ENCODE results near the gene SELPLG.

The SELPLG gene

DNA sequence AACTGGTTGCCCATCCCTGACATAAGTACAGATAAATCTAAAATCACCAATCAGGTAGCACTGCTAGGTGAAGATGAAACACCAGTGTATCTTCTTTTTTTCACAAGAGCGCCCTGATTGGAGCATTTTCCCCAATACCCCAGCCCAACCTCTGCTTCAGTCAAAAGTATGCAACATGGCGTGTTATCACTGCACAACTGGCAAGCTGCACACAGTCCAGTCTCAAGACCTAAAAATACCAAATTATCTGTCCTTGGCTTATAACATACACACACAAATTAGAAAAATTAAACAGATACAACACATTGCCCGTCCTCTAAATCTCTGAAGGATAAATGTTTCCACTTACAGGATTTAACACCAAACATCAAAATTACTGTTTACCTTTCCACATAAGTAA, 20.2 kb upstream of the SELPLG start:
- H3K4me3 ChIP-seq (ENCODE audit: low read depth, low read length): no peak overlapping the region
- TF ChIP-seq, protein P1, sequence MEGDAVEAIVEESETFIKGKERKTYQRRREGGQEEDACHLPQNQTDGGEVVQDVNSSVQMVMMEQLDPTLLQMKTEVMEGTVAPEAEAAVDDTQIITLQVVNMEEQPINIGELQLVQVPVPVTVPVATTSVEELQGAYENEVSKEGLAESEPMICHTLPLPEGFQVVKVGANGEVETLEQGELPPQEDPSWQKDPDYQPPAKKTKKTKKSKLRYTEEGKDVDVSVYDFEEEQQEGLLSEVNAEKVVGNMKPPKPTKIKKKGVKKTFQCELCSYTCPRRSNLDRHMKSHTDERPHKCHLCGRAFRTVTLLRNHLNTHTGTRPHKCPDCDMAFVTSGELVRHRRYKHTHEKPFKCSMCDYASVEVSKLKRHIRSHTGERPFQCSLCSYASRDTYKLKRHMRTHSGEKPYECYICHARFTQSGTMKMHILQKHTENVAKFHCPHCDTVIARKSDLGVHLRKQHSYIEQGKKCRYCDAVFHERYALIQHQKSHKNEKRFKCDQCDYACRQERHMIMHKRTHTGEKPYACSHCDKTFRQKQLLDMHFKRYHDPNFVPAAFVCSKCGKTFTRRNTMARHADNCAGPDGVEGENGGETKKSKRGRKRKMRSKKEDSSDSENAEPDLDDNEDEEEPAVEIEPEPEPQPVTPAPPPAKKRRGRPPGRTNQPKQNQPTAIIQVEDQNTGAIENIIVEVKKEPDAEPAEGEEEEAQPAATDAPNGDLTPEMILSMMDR (IDR thresholded peaks at IDR 0.05; ENCODE audit: low read depth, low read length): no peak

DNA sequence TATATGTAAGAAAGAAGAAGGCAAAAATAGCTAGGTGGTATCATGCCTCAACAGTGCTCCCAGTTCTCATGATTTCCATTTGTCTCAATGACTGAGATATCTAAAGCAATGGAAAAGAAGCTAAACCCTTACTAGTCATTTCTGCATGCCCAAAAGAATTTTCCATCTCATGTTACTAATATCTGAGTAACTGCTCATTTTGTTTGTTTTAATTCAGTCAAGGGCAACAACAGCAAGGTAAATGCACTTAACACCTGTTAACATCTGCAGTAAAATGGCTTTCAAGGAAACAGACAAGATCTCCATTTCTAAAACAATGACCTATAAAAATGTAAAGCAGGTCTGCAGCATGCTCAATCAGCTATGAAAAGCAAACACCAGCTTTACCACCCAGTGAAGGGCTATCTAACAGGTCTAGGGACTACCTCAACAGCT, 19.4 kb upstream of the SELPLG start:
- TF ChIP-seq, protein P1 (IDR thresholded peaks at IDR 0.05; ENCODE audit: low read depth, low read length): no peak
- no peak overlapping the region for H3K4me3 ChIP-seq (ENCODE audit: low read depth, low read length)

DNA sequence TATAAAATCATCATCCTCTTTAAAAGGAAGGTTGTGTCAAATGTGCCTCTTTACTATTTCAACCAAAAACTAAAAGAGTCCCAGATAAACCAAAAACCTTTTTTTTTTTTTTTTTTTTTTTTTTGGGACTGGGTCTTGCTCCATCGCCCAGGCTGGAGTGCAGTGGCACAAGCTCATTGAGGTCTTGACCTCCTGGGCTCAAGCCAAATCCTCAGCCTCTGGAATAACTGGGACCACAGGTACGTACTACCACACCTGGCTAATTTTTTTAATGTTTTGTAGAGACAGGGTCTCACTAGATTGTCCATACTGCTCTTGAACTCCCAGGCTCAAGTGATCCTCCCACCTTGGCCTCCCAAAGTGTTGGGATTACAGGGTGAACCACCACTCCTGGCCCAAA, 16.4 kb upstream of the SELPLG start:
- no peak overlapping the region for H3K4me3 ChIP-seq (ENCODE audit: low read depth, low read length)
- TF ChIP-seq, protein P1 (IDR thresholded peaks at IDR 0.05; ENCODE audit: low read depth, low read length): no peak

GRCh38 chr12:108649669-108650068, 16.0 kb upstream of the SELPLG start:
- TF ChIP-seq, protein P1 (IDR thresholded peaks at IDR 0.05; ENCODE audit: low read depth, low read length): no peak
- peak overlapping the region; percentile 4; the same call in 1 of the 2 replicates for H3K4me3 ChIP-seq (ENCODE audit: low read depth, low read length)

- TF ChIP-seq, protein P1 (IDR thresholded peaks at IDR 0.05; ENCODE audit: low read depth, low read length): no peak
- no peak overlapping the region; the same call in 1 of the 2 replicates for H3K4me3 ChIP-seq (ENCODE audit: low read depth, low read length)
These were observed 15.4 kb upstream of the SELPLG start for GRCh38 chr12:108649126-108649525.

DNA sequence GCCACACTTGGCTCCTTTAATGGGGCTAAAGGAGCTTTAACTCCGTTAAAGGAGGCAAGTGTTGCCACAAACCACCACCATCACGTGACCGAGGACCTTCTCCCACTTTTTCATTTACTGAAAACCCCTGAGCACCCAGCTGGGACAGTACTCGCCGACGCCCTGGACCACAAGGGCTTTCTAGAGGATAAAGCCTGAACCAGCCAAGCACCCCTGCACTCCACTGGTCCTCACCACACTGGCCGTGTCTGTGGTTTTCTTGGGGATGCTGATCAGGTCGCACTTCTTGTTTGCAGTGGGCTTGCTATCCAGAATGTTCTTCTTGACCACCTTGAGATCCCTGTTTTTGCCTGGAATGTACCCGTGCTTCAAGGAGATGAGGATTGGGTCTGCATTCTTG, 14.7 kb upstream of the SELPLG start:
- TF ChIP-seq, protein P1 (IDR thresholded peaks at IDR 0.05; ENCODE audit: low read depth, low read length): no peak
- no peak overlapping the region for H3K4me3 ChIP-seq (ENCODE audit: low read depth, low read length)

DNA sequence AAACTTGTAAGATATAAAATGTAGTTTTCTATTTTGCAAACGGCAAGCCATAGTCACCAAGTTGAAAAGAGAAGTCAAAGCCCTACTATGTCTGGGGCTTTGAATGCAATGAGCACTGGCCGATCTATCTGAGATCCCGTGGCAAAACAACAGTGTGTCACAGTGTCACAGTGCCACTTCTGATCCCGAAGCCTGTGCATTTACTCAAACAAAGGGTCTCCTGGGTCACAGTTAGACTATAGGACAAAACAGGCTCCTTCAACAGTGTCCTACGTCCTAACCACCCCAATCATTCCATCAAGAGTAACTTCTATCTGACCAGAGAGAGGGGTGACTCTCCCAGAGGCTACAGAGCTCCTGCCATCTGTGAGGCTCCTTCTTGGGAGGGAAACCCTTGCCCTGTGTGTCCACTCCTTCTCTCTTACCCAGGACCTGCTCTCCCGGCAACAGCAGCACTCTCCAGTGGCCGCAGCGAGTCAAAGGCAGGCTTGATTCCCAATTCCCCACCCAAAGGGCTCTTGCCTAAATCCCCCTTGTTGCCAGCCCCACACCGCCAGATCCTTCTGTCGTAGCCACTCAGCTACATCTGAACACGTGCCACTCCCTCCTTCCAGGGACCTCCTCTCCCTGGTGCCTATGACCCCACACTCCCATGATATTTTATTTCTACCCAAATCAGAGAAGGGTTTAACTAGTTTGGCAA, 14.0 kb upstream of the SELPLG start:
- no peak overlapping the region for H3K4me3 ChIP-seq (ENCODE audit: low read depth, low read length)
- TF ChIP-seq, protein P1 (IDR thresholded peaks at IDR 0.05; ENCODE audit: low read depth, low read length): no peak

Measured in WI38 (cell line).